ENCODE measurements around the gene LTBP1. TPM values are rescaled to one million over a fixed set of nuclear protein-coding genes. Genes with fewer than 3 reads are reported as not detected.

LTBP1 gene
- total RNA-seq, 1 experiment from 2014 or later, result 2.2 TPM

GRCh38 chr2:32940316-32940997 is 6.3 kb upstream of the LTBP1 start:
- CTCF ChIA-PET, result no interaction called here

GRCh38 chr2:32941944-32942690 is 4.6 kb upstream of the LTBP1 start:
- DNase-seq (ENCODE audit: low spot score), result no peak
- H3K36me3 ChIP-seq (ENCODE audit: insufficient read depth, low read length, poor library complexity, severe bottlenecking), result no peaks in the 10 kb centered on the region
- TF ChIP-seq EZH2 (IDR thresholded peaks at IDR 0.05; ENCODE audit: borderline replicate concordance, low read depth, low read length, poor library complexity, severe bottlenecking), result no peak
- TF ChIP-seq, protein P1, sequence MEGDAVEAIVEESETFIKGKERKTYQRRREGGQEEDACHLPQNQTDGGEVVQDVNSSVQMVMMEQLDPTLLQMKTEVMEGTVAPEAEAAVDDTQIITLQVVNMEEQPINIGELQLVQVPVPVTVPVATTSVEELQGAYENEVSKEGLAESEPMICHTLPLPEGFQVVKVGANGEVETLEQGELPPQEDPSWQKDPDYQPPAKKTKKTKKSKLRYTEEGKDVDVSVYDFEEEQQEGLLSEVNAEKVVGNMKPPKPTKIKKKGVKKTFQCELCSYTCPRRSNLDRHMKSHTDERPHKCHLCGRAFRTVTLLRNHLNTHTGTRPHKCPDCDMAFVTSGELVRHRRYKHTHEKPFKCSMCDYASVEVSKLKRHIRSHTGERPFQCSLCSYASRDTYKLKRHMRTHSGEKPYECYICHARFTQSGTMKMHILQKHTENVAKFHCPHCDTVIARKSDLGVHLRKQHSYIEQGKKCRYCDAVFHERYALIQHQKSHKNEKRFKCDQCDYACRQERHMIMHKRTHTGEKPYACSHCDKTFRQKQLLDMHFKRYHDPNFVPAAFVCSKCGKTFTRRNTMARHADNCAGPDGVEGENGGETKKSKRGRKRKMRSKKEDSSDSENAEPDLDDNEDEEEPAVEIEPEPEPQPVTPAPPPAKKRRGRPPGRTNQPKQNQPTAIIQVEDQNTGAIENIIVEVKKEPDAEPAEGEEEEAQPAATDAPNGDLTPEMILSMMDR (conservative IDR thresholded peaks at IDR 0.05; ENCODE audit: low read depth, low read length), result no peak
- peaks cover 20% of the 10 kb centered on the region for H3K27me3 ChIP-seq (replicated peaks; ENCODE audit: insufficient read depth, low read depth, low read length, poor library complexity)
- CTCF ChIA-PET, result interaction anchor here (0.6 kb wide), 1 partner anchor 260 kb away, joined by 3 read pairs; no protein-coding TSS in a partner anchor
- POLR2A ChIA-PET (ENCODE audit: low non-redundant PET), result no interaction called here
- peaks cover 4% of the 10 kb centered on the region for H3K4me1 ChIP-seq (ENCODE audit: insufficient read depth, low read length, poor library complexity, severe bottlenecking)
- no peak overlapping the region for H3K4me3 ChIP-seq (ENCODE audit: low read depth, low read length, poor library complexity, severe bottlenecking)
- H3K9me3 ChIP-seq (ENCODE audit: low read depth, low read length, poor library complexity, severe bottlenecking), result no peaks in the 10 kb centered on the region
- no TSS peak for BruUV-seq (replicated peaks)
- intact Hi-C loops (cut with micrococcal nuclease; ENCODE audit: unreplicated experiment), result loop anchor here (10.0 kb wide), 2 partner anchors 387 to 433 kb away; no protein-coding TSS in a partner anchor
- no peak overlapping the region for H3K27ac ChIP-seq (ENCODE audit: low read depth, low read length, poor library complexity, severe bottlenecking)

More at GRCh38 chr2:32940316-32940997, 6.3 kb upstream of the LTBP1 start:
- H3K27me3 ChIP-seq (replicated peaks; ENCODE audit: insufficient read depth, low read depth, low read length, poor library complexity), result peaks cover 18% of the 10 kb centered on the region
- intact Hi-C loops (cut with micrococcal nuclease; ENCODE audit: unreplicated experiment), result loop anchor here (10.0 kb wide), 2 partner anchors 386 to 434 kb away; no protein-coding TSS in a partner anchor
- H3K9me3 ChIP-seq (ENCODE audit: low read depth, low read length, poor library complexity, severe bottlenecking), result no peaks in the 10 kb centered on the region
- DNase-seq (ENCODE audit: low spot score), result no peak
- no TSS peak for BruUV-seq (replicated peaks)
- no peaks in the 10 kb centered on the region for H3K36me3 ChIP-seq (ENCODE audit: insufficient read depth, low read length, poor library complexity, severe bottlenecking)
- H3K4me1 ChIP-seq (ENCODE audit: insufficient read depth, low read length, poor library complexity, severe bottlenecking), result peaks cover 4% of the 10 kb centered on the region
- TF ChIP-seq EZH2 (IDR thresholded peaks at IDR 0.05; ENCODE audit: borderline replicate concordance, low read depth, low read length, poor library complexity, severe bottlenecking), result no peak
- TF ChIP-seq, protein P1 (conservative IDR thresholded peaks at IDR 0.05; ENCODE audit: low read depth, low read length), result no peak
- H3K27ac ChIP-seq (ENCODE audit: low read depth, low read length, poor library complexity, severe bottlenecking), result no peak overlapping the region
- POLR2A ChIA-PET (ENCODE audit: low non-redundant PET), result no interaction called here
- no peak overlapping the region for H3K4me3 ChIP-seq (ENCODE audit: low read depth, low read length, poor library complexity, severe bottlenecking)

GRCh38 chr2:32942793-32943485 is 3.8 kb upstream of the LTBP1 start:
- TF ChIP-seq EZH2 (IDR thresholded peaks at IDR 0.05; ENCODE audit: borderline replicate concordance, low read depth, low read length, poor library complexity, severe bottlenecking), result no peak
- TF ChIP-seq, protein P1 (conservative IDR thresholded peaks at IDR 0.05; ENCODE audit: low read depth, low read length), result no peak
- intact Hi-C loops (cut with micrococcal nuclease; ENCODE audit: unreplicated experiment), result loop anchor here (10.0 kb wide), 2 partner anchors 388 to 432 kb away; no protein-coding TSS in a partner anchor
- ChIA-PET POLR2A (ENCODE audit: low non-redundant PET) (no interaction called here), CTCF (no interaction called here)
- no peaks in the 10 kb centered on the region for H3K36me3 ChIP-seq (ENCODE audit: insufficient read depth, low read length, poor library complexity, severe bottlenecking)
- no peaks in the 10 kb centered on the region for H3K9me3 ChIP-seq (ENCODE audit: low read depth, low read length, poor library complexity, severe bottlenecking)
- no peak overlapping the region for H3K27ac ChIP-seq (ENCODE audit: low read depth, low read length, poor library complexity, severe bottlenecking)
- BruUV-seq (replicated peaks), result no TSS peak
- no peak overlapping the region for H3K4me3 ChIP-seq (ENCODE audit: low read depth, low read length, poor library complexity, severe bottlenecking)
- H3K4me1 ChIP-seq (ENCODE audit: insufficient read depth, low read length, poor library complexity, severe bottlenecking), result peaks cover 4% of the 10 kb centered on the region
- DNase-seq (ENCODE audit: low spot score), result peak; percentile 37
- H3K27me3 ChIP-seq (replicated peaks; ENCODE audit: insufficient read depth, low read depth, low read length, poor library complexity), result peaks cover 23% of the 10 kb centered on the region
